Caco-2 (cell line): ENCODE results near the gene GLI3. TPM values are rescaled to one million over a fixed set of nuclear protein-coding genes. Genes with fewer than 3 reads are reported as not detected.

Source experiments
- BruUV-seq: library from RNA; stranded (reverse); fragments of 400-500 nt; replicated peaks from 2 replicates; lab custom pipeline; 2021; lab: Mats Ljungman, UMichigan
- CTCF ChIA-PET: fragments of 300-600 bp; sonication (Branson Sonifier 250); formaldehyde crosslinking; loops from one replicate; lab custom pipeline; 2022; ENCODE audit warnings: antibody characterized with exemption; lab: Charles Lee
- POLR2A ChIA-PET: fragments of 300-600 bp; sonication (Branson Sonifier 250); formaldehyde crosslinking; loops from one replicate; lab custom pipeline; 2022; ENCODE audit warnings: antibody characterized with exemption; lab: Charles Lee
- DNase-seq, 2 experiments: peaks; one replicate each; pipeline versions ENCODE4 v3.0.0 to v3.0.0-alpha.2; 2020 to 2022
- H3K27me3 ChIP-seq: replicated peaks from 2 replicates; pipeline ENCODE4 v1.6.0; 2011; ENCODE audit warnings: low read length; ENCODE audit not compliant: control insufficient read depth, insufficient read depth
- H3K36me3 ChIP-seq: 2 replicates; pipeline ENCODE4 v1.5.1; 2011; ENCODE audit warnings: low read length; ENCODE audit not compliant: control insufficient read depth, insufficient read depth
- H3K4me1 ChIP-seq: fragments of 250-450 bp; sonication (Bioruptor Pico); 2 replicates; pipeline ENCODE4 v1.5.1; 2020; ENCODE audit warnings: mild to moderate bottlenecking
- H3K4me3 ChIP-seq: 2 replicates; pipeline ENCODE4 v1.5.1; 2011; ENCODE audit warnings: low read depth, mild to moderate bottlenecking, control low read depth, low read length
- H3K9me3 ChIP-seq: fragments of 250-450 bp; sonication (Bioruptor Pico); 2 replicates; pipeline ENCODE4 v1.5.1; 2020; ENCODE audit warnings: mild to moderate bottlenecking, moderate library complexity
- H3K27ac Mint-ChIP-seq: one replicate; pipeline ENCODE4 v1.8.0; 2022; ENCODE audit warnings: mixed read lengths; ENCODE audit not compliant: unreplicated experiment
- H3K27me3 Mint-ChIP-seq: one replicate; pipeline ENCODE4 v1.8.0; 2022; ENCODE audit warnings: mixed read lengths; ENCODE audit not compliant: insufficient read depth, unreplicated experiment
- H3K36me3 Mint-ChIP-seq: one replicate; pipeline ENCODE4 v1.8.0; 2022; ENCODE audit warnings: mild to moderate bottlenecking, mixed read lengths; ENCODE audit not compliant: insufficient read depth, unreplicated experiment
- H3K4me1 Mint-ChIP-seq: one replicate; pipeline ENCODE4 v1.8.0; 2022; ENCODE audit warnings: low read depth, mixed read lengths; ENCODE audit not compliant: unreplicated experiment
- H3K4me3 Mint-ChIP-seq: one replicate; pipeline ENCODE4 v1.8.0; 2022; ENCODE audit warnings: mild to moderate bottlenecking, moderate library complexity, mixed read lengths; ENCODE audit not compliant: unreplicated experiment
- H3K9me3 Mint-ChIP-seq: one replicate; pipeline ENCODE4 v1.8.0; 2022; ENCODE audit warnings: mixed read lengths; ENCODE audit not compliant: unreplicated experiment
- intact Hi-C: fragments of 100-400 bp; cut with micrococcal nuclease; formaldehyde crosslinking; loops from one replicate; pipeline ENCODE4 v1.10.0; 2022; ENCODE audit not compliant: unreplicated experiment
- total RNA-seq: library from RNA; stranded (reverse); gene quantifications from 2 replicates; pipeline ENCODE4 v1.2.3, GENCODE V29; 2022
- TF ChIP-seq, protein P1 (sequence below), 2 experiments: fragments of 200-600 bp in 1 of 2; IDR thresholded peaks; 1 replicate in 1 of 2; 2 replicates in 1 of 2; pipeline versions ENCODE4 v1.5.1 to v1.8.0; 2011 to 2022; ENCODE audit warnings: antibody characterized with exemption in 1 of 2, control low read depth in 1 of 2, inconsistent platforms in 1 of 2, low read depth in 1 of 2, low read length in 1 of 2, mild to moderate bottlenecking in 1 of 2, moderate library complexity in 1 of 2; ENCODE audit not compliant: insufficient read depth in 1 of 2, severe bottlenecking in 1 of 2, unreplicated experiment in 1 of 2

The GLI3 gene
- total RNA-seq, 1 experiment from 2014 or later, result 1.00 TPM

GRCh38 chr7:42096268-42096667, 140.7 kb downstream of the GLI3 start:
- intact Hi-C loops, result no loop called here
- Mint-ChIP-seq H3K27ac (no peak overlapping the region), H3K4me1 (peaks cover 6% of the 10 kb centered on the region), H3K4me3 (no peak overlapping the region), H3K36me3 (peaks cover 5% of the 10 kb centered on the region), H3K27me3 (peaks cover 5% of the 10 kb centered on the region), H3K9me3 (peaks cover 5% of the 10 kb centered on the region)
- TF ChIP-seq, protein P1, sequence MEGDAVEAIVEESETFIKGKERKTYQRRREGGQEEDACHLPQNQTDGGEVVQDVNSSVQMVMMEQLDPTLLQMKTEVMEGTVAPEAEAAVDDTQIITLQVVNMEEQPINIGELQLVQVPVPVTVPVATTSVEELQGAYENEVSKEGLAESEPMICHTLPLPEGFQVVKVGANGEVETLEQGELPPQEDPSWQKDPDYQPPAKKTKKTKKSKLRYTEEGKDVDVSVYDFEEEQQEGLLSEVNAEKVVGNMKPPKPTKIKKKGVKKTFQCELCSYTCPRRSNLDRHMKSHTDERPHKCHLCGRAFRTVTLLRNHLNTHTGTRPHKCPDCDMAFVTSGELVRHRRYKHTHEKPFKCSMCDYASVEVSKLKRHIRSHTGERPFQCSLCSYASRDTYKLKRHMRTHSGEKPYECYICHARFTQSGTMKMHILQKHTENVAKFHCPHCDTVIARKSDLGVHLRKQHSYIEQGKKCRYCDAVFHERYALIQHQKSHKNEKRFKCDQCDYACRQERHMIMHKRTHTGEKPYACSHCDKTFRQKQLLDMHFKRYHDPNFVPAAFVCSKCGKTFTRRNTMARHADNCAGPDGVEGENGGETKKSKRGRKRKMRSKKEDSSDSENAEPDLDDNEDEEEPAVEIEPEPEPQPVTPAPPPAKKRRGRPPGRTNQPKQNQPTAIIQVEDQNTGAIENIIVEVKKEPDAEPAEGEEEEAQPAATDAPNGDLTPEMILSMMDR (IDR thresholded peaks at IDR 0.05; ENCODE audit: insufficient read depth in 1 of 2, low read depth in 1 of 2, low read length in 1 of 2, severe bottlenecking in 1 of 2, unreplicated experiment in 1 of 2), result no peak
- BruUV-seq, result no TSS peak
- no peak for DNase-seq
- Histone ChIP-seq H3K4me1 (peaks cover 11% of the 10 kb centered on the region), H3K9me3 (no peaks in the 10 kb centered on the region), H3K27me3 (no peaks in the 10 kb centered on the region; the same call in none of the 2 replicates), H3K4me3 (no peak overlapping the region), H3K36me3 (no peaks in the 10 kb centered on the region)
- CTCF ChIA-PET, result no interaction called here
- POLR2A ChIA-PET, result no interaction called here

DNA sequence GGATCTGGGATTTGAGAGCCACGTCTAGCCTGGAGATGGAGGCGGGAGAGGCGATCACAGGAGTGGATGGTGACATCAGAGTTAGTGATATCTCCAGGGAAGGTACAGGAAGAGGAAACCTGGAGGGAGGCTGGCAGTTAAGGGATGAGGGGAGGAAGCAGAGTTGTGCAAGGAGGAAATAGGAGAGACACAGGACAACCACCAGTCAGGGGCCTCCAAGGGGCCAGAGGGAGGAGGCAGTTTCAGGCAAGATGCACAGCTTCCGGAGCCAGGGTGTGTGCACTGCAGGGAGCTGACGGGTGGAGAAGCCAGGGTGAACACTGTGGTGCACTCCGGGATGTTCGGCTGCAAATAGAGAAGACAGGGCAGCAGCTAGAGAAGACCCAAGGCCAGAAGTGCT, 141.2 kb downstream of the GLI3 start:
- H3K27ac Mint-ChIP-seq, result no peak overlapping the region

DNA sequence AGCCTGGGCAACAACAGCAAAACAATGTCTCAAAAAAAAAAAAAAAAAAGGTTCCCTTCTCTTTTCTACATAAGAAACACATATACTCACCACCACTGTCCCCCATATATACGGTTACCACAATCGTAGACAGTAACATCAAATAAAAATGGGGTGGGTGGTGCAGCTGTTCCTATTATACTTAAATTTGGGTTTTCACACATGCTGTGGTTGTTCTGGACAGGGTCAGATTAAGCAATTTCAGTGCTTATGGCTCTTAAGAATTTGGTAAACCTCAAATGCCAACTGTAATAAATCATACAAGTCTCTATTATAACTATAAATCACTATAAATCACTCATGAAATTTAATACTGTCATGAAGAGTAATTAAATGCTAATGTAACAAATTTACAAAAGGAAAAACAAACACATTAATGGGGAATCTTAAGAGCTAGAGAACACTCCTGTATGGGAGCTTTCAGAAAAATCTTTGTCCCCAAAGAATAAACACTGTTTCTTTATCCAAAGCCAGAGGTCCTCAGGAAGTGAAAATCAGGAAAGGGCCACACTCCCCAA, 143.6 kb downstream of the GLI3 start:
- intact Hi-C loops, result loop anchor here (5.0 kb wide), 1 partner anchor 151 kb away; no protein-coding TSS in a partner anchor
- Mint-ChIP-seq H3K4me1 (peaks cover 8% of the 10 kb centered on the region), H3K9me3 (peaks cover 5% of the 10 kb centered on the region), H3K4me3 (no peak overlapping the region), H3K27ac (no peak overlapping the region), H3K27me3 (peaks cover 5% of the 10 kb centered on the region), H3K36me3 (peaks cover 5% of the 10 kb centered on the region)
- Histone ChIP-seq H3K9me3 (no peaks in the 10 kb centered on the region), H3K36me3 (no peaks in the 10 kb centered on the region), H3K27me3 (no peaks in the 10 kb centered on the region; the same call in none of the 2 replicates), H3K4me1 (peaks cover 14% of the 10 kb centered on the region), H3K4me3 (no peak overlapping the region)
- BruUV-seq, result no TSS peak
- ChIA-PET POLR2A (no interaction called here), CTCF (no interaction called here)
- TF ChIP-seq, protein P1 (IDR thresholded peaks at IDR 0.05; ENCODE audit: insufficient read depth in 1 of 2, low read depth in 1 of 2, low read length in 1 of 2, severe bottlenecking in 1 of 2, unreplicated experiment in 1 of 2), result no peak
- no peak for DNase-seq

More for the DNA sequence above, 141.2 kb downstream of the GLI3 start:
- no peak for DNase-seq
- Histone ChIP-seq H3K4me3 (no peak overlapping the region), H3K27me3 (no peaks in the 10 kb centered on the region; the same call in none of the 2 replicates), H3K4me1 (peaks cover 14% of the 10 kb centered on the region), H3K9me3 (no peaks in the 10 kb centered on the region), H3K36me3 (no peaks in the 10 kb centered on the region)
- intact Hi-C loops, result no loop called here
- no peak overlapping the region for H3K4me3 Mint-ChIP-seq
- TF ChIP-seq, protein P1 (IDR thresholded peaks at IDR 0.05; ENCODE audit: insufficient read depth in 1 of 2, low read depth in 1 of 2, low read length in 1 of 2, severe bottlenecking in 1 of 2, unreplicated experiment in 1 of 2), result no peak
- BruUV-seq, result no TSS peak
- ChIA-PET POLR2A (no interaction called here), CTCF (no interaction called here)
- peaks cover 5% of the 10 kb centered on the region for H3K9me3 Mint-ChIP-seq
- H3K36me3 Mint-ChIP-seq, result peaks cover 5% of the 10 kb centered on the region
- peaks cover 5% of the 10 kb centered on the region for H3K27me3 Mint-ChIP-seq
- peaks cover 8% of the 10 kb centered on the region for H3K4me1 Mint-ChIP-seq
